SK-N-SH (cell line): ENCODE results near the gene SDCCAG8. TPM values are rescaled to one million over a fixed set of nuclear protein-coding genes. Genes with fewer than 3 reads are reported as not detected.

ENCODE experiments used
- CTCF ChIA-PET: fragments of 300-600, 350-600 bp; formaldehyde crosslinking; extraction: SDS; loops from one replicate; lab custom pipeline; 2021; lab: Yijun Ruan, JAX
- POLR2A ChIA-PET: fragments of 350-600 bp; sonication (Branson Sonifier 250); formaldehyde crosslinking; extraction: SDS; loops from one replicate; lab custom pipeline; 2020; ENCODE audit warnings: antibody characterized with exemption, inconsistent platforms; lab: Yijun Ruan, JAX
- DNase-seq: peaks from one replicate; pipeline ENCODE4 v3.0.0; 2012
- H2AFZ ChIP-seq: fragments of 200-600 bp; sonication (generic); 2 replicates; pipeline ENCODE4 v1.8.1; 2016; ENCODE audit warnings: antibody characterized with exemption, mild to moderate bottlenecking, low read depth
- H3F3A ChIP-seq: fragments of 200-600 bp; sonication (generic); replicated peaks from 2 replicates; pipeline ENCODE3; 2016; ENCODE audit warnings: antibody characterized with exemption, mild to moderate bottlenecking; ENCODE audit not compliant: insufficient read depth
- H3K27ac ChIP-seq, 2 experiments: fragments of 200-500 bp in 1 of 2; fragments of 200-600 bp in 1 of 2; sonication (Bioruptor generic) in 1 of 2; sonication (generic), shearing (Covaris generic) in 1 of 2; 2 replicates each; pipeline versions ENCODE4 v1.5.1 to v1.6.1; 2014 to 2016; ENCODE audit warnings: low read depth in 2 of 2, inconsistent platforms in 1 of 2, low read length in 1 of 2, mild to moderate bottlenecking in 1 of 2, mixed read lengths in 1 of 2
- H3K27me3 ChIP-seq: fragments of 200-600 bp; sonication (generic), shearing (Covaris generic); 2 replicates; pipeline ENCODE4 v1.6.1; 2016; ENCODE audit warnings: mixed run types; ENCODE audit not compliant: insufficient read depth
- H3K36me3 ChIP-seq, 2 experiments: fragments of 200-500 bp in 1 of 2; fragments of 200-600 bp in 1 of 2; sonication (Bioruptor generic) in 1 of 2; sonication (generic) in 1 of 2; replicated peaks in 1 of 2; 2 replicates each; pipeline versions ENCODE3 to v1.5.1; 2014 to 2016; ENCODE audit warnings: low read length in 1 of 2, mild to moderate bottlenecking in 1 of 2; ENCODE audit not compliant: insufficient read depth in 2 of 2, control insufficient read depth in 1 of 2
- H3K4me1 ChIP-seq, 2 experiments: fragments of 200-500 bp in 1 of 2; fragments of 200-600 bp in 1 of 2; sonication (Bioruptor generic) in 1 of 2; sonication (generic), shearing (Covaris generic) in 1 of 2; 2 replicates each; pipeline versions ENCODE4 v1.5.1 to v1.6.1; 2014 to 2016; ENCODE audit warnings: low read depth in 1 of 2, low read length in 1 of 2, mixed run types in 1 of 2; ENCODE audit not compliant: insufficient read depth in 2 of 2, control insufficient read depth in 1 of 2
- H3K4me2 ChIP-seq: fragments of 200-600 bp; sonication (generic), shearing (Covaris generic); 2 replicates; pipeline ENCODE4 v1.6.1; 2017; ENCODE audit warnings: mixed run types
- H3K4me3 ChIP-seq, 2 experiments: fragments of 200-500 bp in 1 of 2; fragments of 200-600 bp in 1 of 2; sonication (Bioruptor generic) in 1 of 2; sonication (generic), shearing (Covaris generic) in 1 of 2; 2 replicates each; pipeline versions ENCODE4 v1.5.1 to v1.8.1; 2014 to 2016; ENCODE audit warnings: low read depth in 2 of 2, inconsistent platforms in 1 of 2, low read length in 1 of 2, mild to moderate bottlenecking in 1 of 2, mixed read lengths in 1 of 2, moderate library complexity in 1 of 2
- H3K79me2 ChIP-seq: fragments of 200-600 bp; sonication (generic); 2 replicates; pipeline ENCODE4 v1.8.1; 2017; ENCODE audit warnings: mild to moderate bottlenecking; ENCODE audit not compliant: insufficient read depth
- H3K9ac ChIP-seq: fragments of 200-600 bp; sonication (generic); 2 replicates; pipeline ENCODE4 v1.6.1; 2017; ENCODE audit warnings: mixed run types
- H3K9me2 ChIP-seq: fragments of 200-600 bp; sonication (generic); 2 replicates; pipeline ENCODE4 v1.6.1; 2017; ENCODE audit warnings: mixed run types
- H3K9me3 ChIP-seq: fragments of 200-600 bp; sonication (generic); 2 replicates; pipeline ENCODE4 v1.6.1; 2017; ENCODE audit warnings: mixed run types, mild to moderate bottlenecking, moderate library complexity
- H4K20me1 ChIP-seq: fragments of 200-600 bp; sonication (generic); 2 replicates; pipeline ENCODE4 v1.6.1; 2017; ENCODE audit warnings: mild to moderate bottlenecking, mixed run types; ENCODE audit not compliant: insufficient read depth
- CHD2 ChIP-seq: fragments of 150-350 bp; IDR thresholded peaks from 2 replicates; pipeline ENCODE4 v1.6.1; 2018; ENCODE audit warnings: low read length; ENCODE audit not compliant: partially characterized antibody
- ELF1 ChIP-seq: IDR thresholded peaks from 2 replicates; pipeline ENCODE4 v1.4.0; 2012
- EP300 ChIP-seq, 2 experiments: IDR thresholded peaks; 2 replicates each; pipeline versions ENCODE4 v1.4.0 to v1.6.1; 2012; ENCODE audit warnings: borderline replicate concordance in 1 of 2, low read depth in 1 of 2, low read length in 1 of 2
- GABPA ChIP-seq: IDR thresholded peaks from 2 replicates; pipeline ENCODE4 v1.4.0; 2012; ENCODE audit warnings: low read depth, mild to moderate bottlenecking
- RFX5 ChIP-seq: IDR thresholded peaks from 2 replicates; pipeline ENCODE4 v1.6.1; 2012; ENCODE audit warnings: mild to moderate bottlenecking, improper control_type of control experiment, low read length
- SIN3A ChIP-seq: IDR thresholded peaks from 2 replicates; pipeline ENCODE4 v1.6.1; 2012; ENCODE audit warnings: low read depth, mild to moderate bottlenecking, low read length, moderate library complexity, borderline replicate concordance
- TAF1 ChIP-seq: IDR thresholded peaks from 2 replicates; pipeline ENCODE4 v1.6.1; 2012; ENCODE audit warnings: low read depth, mild to moderate bottlenecking, low read length, moderate library complexity, borderline replicate concordance
- TCF12 ChIP-seq: IDR thresholded peaks from 2 replicates; pipeline ENCODE4 v1.4.0; 2012
- TEAD4 ChIP-seq: IDR thresholded peaks from 2 replicates; pipeline ENCODE4 v1.4.0; 2012; ENCODE audit warnings: mild to moderate bottlenecking, borderline replicate concordance; ENCODE audit not compliant: insufficient read depth
- WGBS: methylation state at CpG from one replicate; pipeline ENCODE4 v1.1.6; 2017; ENCODE audit warnings: low lambda C conversion rate; 5-methylcytosine and 5-hydroxymethylcytosine counted together
- polyA plus RNA-seq, 3 experiments: library from polyadenylated mRNA; depleted of rRNA; stranded (reverse); fragments of >200 nt; gene quantifications; 2 replicates each; pipeline ENCODE4 v1.2.3, GENCODE V29; 2012
- TF ChIP-seq, protein P1 (sequence below): IDR thresholded peaks from 2 replicates; pipeline ENCODE4 v1.4.0; 2012; ENCODE audit warnings: low read depth, borderline replicate concordance
- TF ChIP-seq, protein P2 (sequence below): IDR thresholded peaks from 2 replicates; pipeline ENCODE4 v1.4.0; 2012; ENCODE audit warnings: low read depth
- TF ChIP-seq, protein P3 (sequence below): IDR thresholded peaks from 2 replicates; pipeline ENCODE4 v1.6.1; 2012; ENCODE audit warnings: mild to moderate bottlenecking, low read depth, low read length, moderate library complexity
- TF ChIP-seq, protein P4 (sequence below): fragments of 150-350 bp; IDR thresholded peaks from 2 replicates; pipeline ENCODE4 v1.6.1; 2017; ENCODE audit warnings: antibody characterized with exemption, low read length, low read depth, borderline replicate concordance

SDCCAG8 gene
- polyA plus RNA-seq, 1 of the 3 experiments (the other 2 are of a cell fraction): 22.7 TPM

DNA sequence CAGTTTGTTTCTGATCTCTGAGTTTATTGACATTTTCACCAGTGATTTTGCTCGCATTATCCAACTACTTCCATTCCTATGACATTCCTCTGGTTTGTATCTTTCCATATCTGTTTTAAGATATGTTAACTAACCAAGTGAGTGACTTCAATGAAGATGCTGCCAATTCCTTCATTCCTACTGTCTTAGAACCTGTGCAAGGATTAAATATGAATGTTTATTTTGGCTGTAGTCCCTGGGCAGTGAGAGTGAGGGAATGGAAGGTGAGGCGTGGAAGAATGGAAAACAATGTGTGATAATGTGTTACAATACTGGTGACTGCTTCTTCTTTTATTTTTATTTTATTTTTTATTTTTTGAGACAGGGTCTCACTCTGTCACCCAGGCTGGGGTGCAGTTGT lies 183.0 kb downstream of the SDCCAG8 start:
- Histone ChIP-seq H3K27ac (no peak overlapping the region), H3K4me3 (no peak overlapping the region), H4K20me1 (no peaks in the 10 kb centered on the region), H3K79me2 (no peaks in the 10 kb centered on the region), H3K9ac (no peak overlapping the region), H3K27me3 (no peaks in the 10 kb centered on the region), H2AFZ (no peak overlapping the region), H3K9me2 (no peaks in the 10 kb centered on the region), H3K4me1 (peaks cover under 1 to 9% of the 10 kb centered on the region in 2 experiments; a peak in 3 of 4 replicates), H3K4me2 (no peak overlapping the region), H3K9me3 (no peaks in the 10 kb centered on the region), H3K36me3 (no peaks in the 10 kb centered on the region), H3F3A (no peaks in the 10 kb centered on the region)
- CTCF ChIA-PET: no interaction called here
- POLR2A ChIA-PET: no interaction called here
- no peak for DNase-seq
- TF ChIP-seq, protein P1, sequence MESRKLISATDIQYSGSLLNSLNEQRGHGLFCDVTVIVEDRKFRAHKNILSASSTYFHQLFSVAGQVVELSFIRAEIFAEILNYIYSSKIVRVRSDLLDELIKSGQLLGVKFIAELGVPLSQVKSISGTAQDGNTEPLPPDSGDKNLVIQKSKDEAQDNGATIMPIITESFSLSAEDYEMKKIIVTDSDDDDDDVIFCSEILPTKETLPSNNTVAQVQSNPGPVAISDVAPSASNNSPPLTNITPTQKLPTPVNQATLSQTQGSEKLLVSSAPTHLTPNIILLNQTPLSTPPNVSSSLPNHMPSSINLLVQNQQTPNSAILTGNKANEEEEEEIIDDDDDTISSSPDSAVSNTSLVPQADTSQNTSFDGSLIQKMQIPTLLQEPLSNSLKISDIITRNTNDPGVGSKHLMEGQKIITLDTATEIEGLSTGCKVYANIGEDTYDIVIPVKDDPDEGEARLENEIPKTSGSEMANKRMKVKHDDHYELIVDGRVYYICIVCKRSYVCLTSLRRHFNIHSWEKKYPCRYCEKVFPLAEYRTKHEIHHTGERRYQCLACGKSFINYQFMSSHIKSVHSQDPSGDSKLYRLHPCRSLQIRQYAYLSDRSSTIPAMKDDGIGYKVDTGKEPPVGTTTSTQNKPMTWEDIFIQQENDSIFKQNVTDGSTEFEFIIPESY: no peak
- TF ChIP-seq, protein P2, sequence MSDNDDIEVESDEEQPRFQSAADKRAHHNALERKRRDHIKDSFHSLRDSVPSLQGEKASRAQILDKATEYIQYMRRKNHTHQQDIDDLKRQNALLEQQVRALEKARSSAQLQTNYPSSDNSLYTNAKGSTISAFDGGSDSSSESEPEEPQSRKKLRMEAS: no peak
- no peak for TF ChIP-seq TCF12
- TF ChIP-seq SIN3A: no peak
- TF ChIP-seq TEAD4: no peak
- TF ChIP-seq EP300 (IDR thresholded peaks at IDR 0.05; ENCODE audit: borderline replicate concordance in 1 of 2, low read depth in 1 of 2, low read length in 1 of 2): no peak
- TF ChIP-seq RFX5: no peak
- no peak for TF ChIP-seq CHD2
- TF ChIP-seq, protein P3, sequence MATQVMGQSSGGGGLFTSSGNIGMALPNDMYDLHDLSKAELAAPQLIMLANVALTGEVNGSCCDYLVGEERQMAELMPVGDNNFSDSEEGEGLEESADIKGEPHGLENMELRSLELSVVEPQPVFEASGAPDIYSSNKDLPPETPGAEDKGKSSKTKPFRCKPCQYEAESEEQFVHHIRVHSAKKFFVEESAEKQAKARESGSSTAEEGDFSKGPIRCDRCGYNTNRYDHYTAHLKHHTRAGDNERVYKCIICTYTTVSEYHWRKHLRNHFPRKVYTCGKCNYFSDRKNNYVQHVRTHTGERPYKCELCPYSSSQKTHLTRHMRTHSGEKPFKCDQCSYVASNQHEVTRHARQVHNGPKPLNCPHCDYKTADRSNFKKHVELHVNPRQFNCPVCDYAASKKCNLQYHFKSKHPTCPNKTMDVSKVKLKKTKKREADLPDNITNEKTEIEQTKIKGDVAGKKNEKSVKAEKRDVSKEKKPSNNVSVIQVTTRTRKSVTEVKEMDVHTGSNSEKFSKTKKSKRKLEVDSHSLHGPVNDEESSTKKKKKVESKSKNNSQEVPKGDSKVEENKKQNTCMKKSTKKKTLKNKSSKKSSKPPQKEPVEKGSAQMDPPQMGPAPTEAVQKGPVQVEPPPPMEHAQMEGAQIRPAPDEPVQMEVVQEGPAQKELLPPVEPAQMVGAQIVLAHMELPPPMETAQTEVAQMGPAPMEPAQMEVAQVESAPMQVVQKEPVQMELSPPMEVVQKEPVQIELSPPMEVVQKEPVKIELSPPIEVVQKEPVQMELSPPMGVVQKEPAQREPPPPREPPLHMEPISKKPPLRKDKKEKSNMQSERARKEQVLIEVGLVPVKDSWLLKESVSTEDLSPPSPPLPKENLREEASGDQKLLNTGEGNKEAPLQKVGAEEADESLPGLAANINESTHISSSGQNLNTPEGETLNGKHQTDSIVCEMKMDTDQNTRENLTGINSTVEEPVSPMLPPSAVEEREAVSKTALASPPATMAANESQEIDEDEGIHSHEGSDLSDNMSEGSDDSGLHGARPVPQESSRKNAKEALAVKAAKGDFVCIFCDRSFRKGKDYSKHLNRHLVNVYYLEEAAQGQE: no peak
- TF ChIP-seq TAF1: no peak
- TF ChIP-seq, protein P4, sequence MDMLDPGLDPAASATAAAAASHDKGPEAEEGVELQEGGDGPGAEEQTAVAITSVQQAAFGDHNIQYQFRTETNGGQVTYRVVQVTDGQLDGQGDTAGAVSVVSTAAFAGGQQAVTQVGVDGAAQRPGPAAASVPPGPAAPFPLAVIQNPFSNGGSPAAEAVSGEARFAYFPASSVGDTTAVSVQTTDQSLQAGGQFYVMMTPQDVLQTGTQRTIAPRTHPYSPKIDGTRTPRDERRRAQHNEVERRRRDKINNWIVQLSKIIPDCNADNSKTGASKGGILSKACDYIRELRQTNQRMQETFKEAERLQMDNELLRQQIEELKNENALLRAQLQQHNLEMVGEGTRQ: no peak
- TF ChIP-seq GABPA: no peak
- no peak for TF ChIP-seq ELF1
- 89% methylated on average over 2 of the region's 2 CpGs for WGBS
